T1000 (cell line): ENCODE results near the gene CD8A.
"Not testable (repeated sequence)": the region's sequence is repeated elsewhere in the genome, so short reads cannot be mapped to it uniquely, and the experiment has no call there.

ENCODE experiments used
- DNase-seq: peaks from one replicate; lab custom pipeline; 2025; ENCODE audit warnings: mixed read lengths; lab: John Stamatoyannopoulos, UW

The CD8A gene

GRCh38 chr2:86734896-86735295 lies 55.8 kb downstream of the CD8A start:
- DNase-seq: not testable (repeated sequence)
